Measurements from ENCODE around the gene STEAP1B.
"Not testable (repeated sequence)": the region's sequence is repeated elsewhere in the genome, so short reads cannot be mapped to it uniquely, and the experiment has no call there.

Gene STEAP1B

DNA sequence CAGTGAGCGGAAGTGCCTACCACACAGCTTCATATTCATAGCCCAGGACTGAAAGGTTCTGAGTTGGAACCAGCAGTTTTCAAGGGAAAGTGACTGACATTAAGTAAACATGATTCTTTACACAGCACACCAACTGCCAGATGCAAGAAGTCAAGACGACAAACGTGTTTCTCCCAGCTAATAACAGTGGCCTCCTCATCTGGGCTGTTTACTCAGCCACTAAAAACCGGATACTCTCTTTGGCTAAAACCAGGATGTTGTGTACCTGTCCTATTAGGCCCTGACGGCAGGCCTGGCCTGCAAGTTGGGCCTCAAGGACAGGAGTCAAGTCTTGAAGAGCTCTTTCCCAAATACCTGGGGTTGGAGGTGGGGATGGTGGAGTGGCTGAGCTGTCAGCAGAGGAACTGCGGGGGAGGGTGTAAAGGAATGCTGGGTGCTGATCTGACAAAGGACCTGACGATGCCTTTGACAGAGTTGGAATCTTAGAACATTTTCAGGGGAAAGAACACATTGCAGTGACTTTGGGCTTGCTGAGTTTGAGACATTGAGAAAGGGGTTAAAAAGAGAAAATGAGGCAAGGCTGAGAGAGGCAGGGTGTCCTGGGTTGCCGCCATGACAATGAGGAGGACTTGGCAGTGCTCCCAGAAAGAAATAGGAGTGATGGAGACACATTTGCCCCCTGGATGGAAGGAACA, 57.7 kb downstream of the STEAP1B start:
- no peak overlapping the region for H3K9ac ChIP-seq (ENCODE audit: low read length)
- TF ChIP-seq, protein P1, sequence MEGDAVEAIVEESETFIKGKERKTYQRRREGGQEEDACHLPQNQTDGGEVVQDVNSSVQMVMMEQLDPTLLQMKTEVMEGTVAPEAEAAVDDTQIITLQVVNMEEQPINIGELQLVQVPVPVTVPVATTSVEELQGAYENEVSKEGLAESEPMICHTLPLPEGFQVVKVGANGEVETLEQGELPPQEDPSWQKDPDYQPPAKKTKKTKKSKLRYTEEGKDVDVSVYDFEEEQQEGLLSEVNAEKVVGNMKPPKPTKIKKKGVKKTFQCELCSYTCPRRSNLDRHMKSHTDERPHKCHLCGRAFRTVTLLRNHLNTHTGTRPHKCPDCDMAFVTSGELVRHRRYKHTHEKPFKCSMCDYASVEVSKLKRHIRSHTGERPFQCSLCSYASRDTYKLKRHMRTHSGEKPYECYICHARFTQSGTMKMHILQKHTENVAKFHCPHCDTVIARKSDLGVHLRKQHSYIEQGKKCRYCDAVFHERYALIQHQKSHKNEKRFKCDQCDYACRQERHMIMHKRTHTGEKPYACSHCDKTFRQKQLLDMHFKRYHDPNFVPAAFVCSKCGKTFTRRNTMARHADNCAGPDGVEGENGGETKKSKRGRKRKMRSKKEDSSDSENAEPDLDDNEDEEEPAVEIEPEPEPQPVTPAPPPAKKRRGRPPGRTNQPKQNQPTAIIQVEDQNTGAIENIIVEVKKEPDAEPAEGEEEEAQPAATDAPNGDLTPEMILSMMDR (IDR thresholded peaks at IDR 0.05; ENCODE audit: insufficient read depth, low read length, poor library complexity, severe bottlenecking) = no peak
- no peak for TF ChIP-seq EZH2phosphoT487 (conservative IDR thresholded peaks at IDR 0.05; ENCODE audit: low read length)
- H3K9me2 ChIP-seq (replicated peaks; ENCODE audit: insufficient read depth, low read length) = no peaks in the 10 kb centered on the region
- no peaks in the 10 kb centered on the region for H3K9me3 ChIP-seq (ENCODE audit: insufficient read depth, low read length)
- no peaks in the 10 kb centered on the region for H3K36me3 ChIP-seq (ENCODE audit: low read length)
- H3K79me2 ChIP-seq (ENCODE audit: insufficient read depth, low read length) = no peaks in the 10 kb centered on the region
- no peaks in the 10 kb centered on the region for H3F3A ChIP-seq (ENCODE audit: insufficient read depth)
- no peak overlapping the region for H2AFZ ChIP-seq (ENCODE audit: low read depth, low read length, severe bottlenecking)
- H4K20me1 ChIP-seq (ENCODE audit: low read depth, low read length) = no peaks in the 10 kb centered on the region
- H3K27me3 ChIP-seq (ENCODE audit: low read length) = no peaks in the 10 kb centered on the region
- no peak overlapping the region for H3K27ac ChIP-seq (ENCODE audit: low read depth, low read length)
- H3K4me3 ChIP-seq (ENCODE audit: insufficient read depth, low read length, poor library complexity, severe bottlenecking) = no peak overlapping the region
- H3K4me2 ChIP-seq (ENCODE audit: low read depth, low read length, poor library complexity, severe bottlenecking) = no peak overlapping the region

DNA sequence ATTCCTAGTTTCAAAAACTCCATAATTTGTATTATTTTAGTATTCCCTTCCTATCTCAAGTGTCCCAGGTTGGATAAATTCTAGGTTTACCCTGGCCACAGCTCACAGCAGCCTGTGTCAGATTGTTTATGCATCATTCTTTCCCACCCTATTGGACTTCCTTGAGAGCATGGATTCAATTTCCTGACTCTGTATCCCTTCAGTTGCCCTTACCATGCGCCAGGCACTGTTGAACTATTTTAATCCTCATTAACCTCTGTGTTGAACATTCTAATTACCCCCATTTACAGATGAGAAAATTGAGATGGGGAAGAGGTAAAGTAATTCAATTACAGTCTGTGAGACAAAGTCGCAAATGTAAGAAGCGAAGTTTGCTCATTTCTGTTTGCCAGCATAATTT, 58.8 kb downstream of the STEAP1B start:
- Histone ChIP-seq H4K20me1 (ENCODE audit: low read depth, low read length) (no peaks in the 10 kb centered on the region), H3K36me3 (ENCODE audit: low read length) (no peaks in the 10 kb centered on the region), H3K4me2 (ENCODE audit: low read depth, low read length, poor library complexity, severe bottlenecking) (no peak overlapping the region), H3F3A (ENCODE audit: insufficient read depth) (no peaks in the 10 kb centered on the region), H2AFZ (ENCODE audit: low read depth, low read length, severe bottlenecking) (no peak overlapping the region), H3K9me2 (replicated peaks; ENCODE audit: insufficient read depth, low read length) (no peaks in the 10 kb centered on the region), H3K4me3 (ENCODE audit: insufficient read depth, low read length, poor library complexity, severe bottlenecking) (no peak overlapping the region), H3K27me3 (ENCODE audit: low read length) (no peaks in the 10 kb centered on the region), H3K9ac (ENCODE audit: low read length) (no peak overlapping the region), H3K9me3 (ENCODE audit: insufficient read depth, low read length) (no peaks in the 10 kb centered on the region), H3K79me2 (ENCODE audit: insufficient read depth, low read length) (no peaks in the 10 kb centered on the region), H3K27ac (ENCODE audit: low read depth, low read length) (no peak overlapping the region)
- no peak for TF ChIP-seq EZH2phosphoT487 (conservative IDR thresholded peaks at IDR 0.05; ENCODE audit: low read length)
- TF ChIP-seq, protein P1 (IDR thresholded peaks at IDR 0.05; ENCODE audit: insufficient read depth, low read length, poor library complexity, severe bottlenecking) = no peak

DNA sequence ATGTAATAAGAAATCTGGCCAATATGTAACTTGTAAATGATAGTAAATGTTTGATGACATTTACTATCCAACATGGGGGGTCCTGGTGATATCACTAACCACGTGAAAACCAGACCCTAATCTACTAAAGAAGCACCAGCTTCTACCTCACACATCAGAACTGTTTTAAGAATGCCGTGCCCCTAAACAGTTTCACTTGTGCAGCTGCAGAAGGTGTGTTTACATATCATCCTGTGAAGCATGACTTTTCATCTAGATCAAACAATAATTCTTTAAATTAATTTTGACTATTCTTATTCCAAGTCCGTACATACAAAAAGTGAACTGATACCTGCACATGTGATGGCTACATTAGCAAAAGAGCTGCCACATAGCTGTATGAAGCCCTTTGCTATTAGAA, 61.0 kb downstream of the STEAP1B start:
- no peaks in the 10 kb centered on the region for H3K27me3 ChIP-seq (ENCODE audit: low read length)
- no peaks in the 10 kb centered on the region for H3F3A ChIP-seq (ENCODE audit: insufficient read depth)
- H4K20me1 ChIP-seq (ENCODE audit: low read depth, low read length) = no peaks in the 10 kb centered on the region
- H3K27ac ChIP-seq (ENCODE audit: low read depth, low read length) = no peak overlapping the region
- H3K36me3 ChIP-seq (ENCODE audit: low read length) = no peaks in the 10 kb centered on the region
- TF ChIP-seq, protein P1 (IDR thresholded peaks at IDR 0.05; ENCODE audit: insufficient read depth, low read length, poor library complexity, severe bottlenecking) = no peak
- no peak for TF ChIP-seq EZH2phosphoT487 (conservative IDR thresholded peaks at IDR 0.05; ENCODE audit: low read length)
- no peak overlapping the region for H3K9ac ChIP-seq (ENCODE audit: low read length)
- H3K4me3 ChIP-seq (ENCODE audit: insufficient read depth, low read length, poor library complexity, severe bottlenecking) = no peak overlapping the region
- H3K4me2 ChIP-seq (ENCODE audit: low read depth, low read length, poor library complexity, severe bottlenecking) = no peak overlapping the region
- H3K79me2 ChIP-seq (ENCODE audit: insufficient read depth, low read length) = no peaks in the 10 kb centered on the region
- no peaks in the 10 kb centered on the region for H3K9me2 ChIP-seq (replicated peaks; ENCODE audit: insufficient read depth, low read length)
- no peak overlapping the region for H2AFZ ChIP-seq (ENCODE audit: low read depth, low read length, severe bottlenecking)
- no peaks in the 10 kb centered on the region for H3K9me3 ChIP-seq (ENCODE audit: insufficient read depth, low read length)

DNA sequence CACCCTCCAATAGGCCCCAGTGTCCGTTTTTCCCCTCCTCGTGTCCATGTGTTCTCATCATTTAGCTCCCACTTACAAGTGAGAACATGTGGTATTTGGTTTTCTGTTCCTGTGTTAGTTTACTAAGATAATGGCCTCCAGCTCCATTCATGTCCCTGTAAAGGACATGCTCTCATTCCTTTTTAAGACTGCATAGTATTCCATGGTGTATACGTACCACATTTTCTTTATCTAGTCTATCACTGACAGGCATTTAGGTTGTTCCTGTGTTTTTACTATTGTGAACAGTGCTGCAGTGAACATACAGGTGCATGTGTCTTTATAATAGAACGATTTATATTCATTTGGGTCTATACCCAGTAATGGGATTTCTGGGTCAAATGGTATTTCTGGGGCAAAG, 63.4 kb downstream of the STEAP1B start:
- not testable (repeated sequence) for H3K27me3 ChIP-seq (ENCODE audit: low read length); H3K9me2 ChIP-seq (replicated peaks; ENCODE audit: insufficient read depth, low read length); H3K9ac ChIP-seq (ENCODE audit: low read length); H3K36me3 ChIP-seq (ENCODE audit: low read length); H2AFZ ChIP-seq (ENCODE audit: low read depth, low read length, severe bottlenecking); H3K79me2 ChIP-seq (ENCODE audit: insufficient read depth, low read length); H3F3A ChIP-seq (ENCODE audit: insufficient read depth); H3K9me3 ChIP-seq (ENCODE audit: insufficient read depth, low read length); H3K27ac ChIP-seq (ENCODE audit: low read depth, low read length); H3K4me3 ChIP-seq (ENCODE audit: insufficient read depth, low read length, poor library complexity, severe bottlenecking); H3K4me2 ChIP-seq (ENCODE audit: low read depth, low read length, poor library complexity, severe bottlenecking); H4K20me1 ChIP-seq (ENCODE audit: low read depth, low read length)

Measured in SU-DHL-6 (cell line).